Fibroblast of lung (primary cell): ENCODE measurements around the gene DOK6. TPM values are rescaled to one million over a fixed set of nuclear protein-coding genes. Genes with fewer than 3 reads are reported as not detected.
A peak's percentile ranks its signal among the peaks of the same experiment; 100 is the strongest.

Source experiments
- DNase-seq, 2 donors: peaks; one replicate each; pipeline versions ENCODE4 v3.0.0 to v3.0.0-alpha.2; 2010; ENCODE audit warnings: low read depth in 2 of 2
- H2AFZ ChIP-seq: 2 replicates; pipeline ENCODE4 v1.5.1; 2012; ENCODE audit warnings: low read length, control low read depth, inconsistent platforms
- H3K27ac ChIP-seq: 2 replicates; pipeline ENCODE4 v1.5.1; 2011; ENCODE audit warnings: low read length, control low read depth; ENCODE audit not compliant: insufficient read depth
- H3K27me3 ChIP-seq: 2 replicates; pipeline ENCODE4 v1.5.1; 2011; ENCODE audit warnings: mild to moderate bottlenecking, low read length; ENCODE audit not compliant: control insufficient read depth, insufficient read depth
- H3K36me3 ChIP-seq: 2 replicates; pipeline ENCODE4 v1.5.1; 2011; ENCODE audit warnings: low read length; ENCODE audit not compliant: control insufficient read depth, insufficient read depth
- H3K4me1 ChIP-seq: 2 replicates; pipeline ENCODE4 v1.5.1; 2011; ENCODE audit warnings: low read length; ENCODE audit not compliant: control insufficient read depth, insufficient read depth; ENCODE audit errors: extremely low read depth
- H3K4me2 ChIP-seq: 2 replicates; pipeline ENCODE4 v1.5.1; 2011; ENCODE audit warnings: low read length, control low read depth; ENCODE audit not compliant: insufficient read depth; ENCODE audit errors: extremely low read depth
- H3K4me3 ChIP-seq, 4 experiments: fragments of 200-600 bp in 1 of 4; sonication (generic) in 1 of 4; replicated peaks in 1 of 4; 2 replicates each; pipeline ENCODE4 v1.5.1; 2011 to 2016; ENCODE audit warnings: low read length in 4 of 4, low read depth in 3 of 4, mild to moderate bottlenecking in 3 of 4, control low read depth in 2 of 4, inconsistent platforms in 1 of 4, mixed read lengths in 1 of 4; ENCODE audit not compliant: insufficient read depth in 1 of 4; ENCODE audit errors: control extremely low read depth in 1 of 4
- H3K79me2 ChIP-seq: 2 replicates; pipeline ENCODE4 v1.5.1; 2012; ENCODE audit warnings: mild to moderate bottlenecking, low read length, inconsistent platforms; ENCODE audit not compliant: control insufficient read depth, insufficient read depth
- H3K9ac ChIP-seq: 2 replicates; pipeline ENCODE4 v1.5.1; 2011; ENCODE audit warnings: mild to moderate bottlenecking, low read length, control low read depth; ENCODE audit not compliant: insufficient read depth
- H3K9me3 ChIP-seq: 2 replicates; pipeline ENCODE4 v1.5.1; 2012; ENCODE audit warnings: low read depth, low read length; ENCODE audit not compliant: control insufficient read depth, insufficient read depth
- H4K20me1 ChIP-seq: 2 replicates; pipeline ENCODE4 v1.5.1; 2011; ENCODE audit warnings: low read length; ENCODE audit not compliant: control insufficient read depth, insufficient read depth; ENCODE audit errors: extremely low read depth
- CTCF ChIP-seq, 2 donors: IDR thresholded peaks in 1 of 2; conservative IDR thresholded peaks in 1 of 2; 1 replicate in 1 of 2; 2 replicates in 1 of 2; pipeline ENCODE4 v1.5.1; 2011 to 2012; ENCODE audit warnings: low read length in 2 of 2, control low read depth in 1 of 2, inconsistent platforms in 1 of 2, low read depth in 1 of 2, mild to moderate bottlenecking in 1 of 2
- EZH2 ChIP-seq: IDR thresholded peaks from 2 replicates; pipeline ENCODE4 v1.5.1; 2012; ENCODE audit warnings: low read length, control low read depth, mild to moderate bottlenecking; ENCODE audit errors: missing control alignments
- polyA plus RNA-seq, 2 donors: library from polyadenylated mRNA; depleted of rRNA in 1 of 2; stranded (reverse) in 1 of 2; unstranded in 1 of 2; fragments of >200 nt; gene quantifications; 2 replicates each; pipeline ENCODE4 v1.2.1, GENCODE V29; 2011 to 2012; ENCODE audit warnings: missing spikeins in 1 of 2
- total RNA-seq: library from RNA; depleted of rRNA; stranded (reverse); fragments of >200 nt; gene quantifications from 2 replicates; pipeline ENCODE4 v1.2.1, GENCODE V29; 2014

Gene DOK6
- total and polyA plus RNA-seq, 2 donors (not counting 1 experiment from before 2014, with no cell fraction given) = 4.0 to 7.8 TPM

- no peak overlapping the region for H3K4me3 ChIP-seq
- H3K9ac ChIP-seq = no peak overlapping the region
- H3K9me3 ChIP-seq = no peaks in the 10 kb centered on the region
- no peak overlapping the region for H3K4me2 ChIP-seq
- H3K27ac ChIP-seq = no peak overlapping the region
- H3K27me3 ChIP-seq = no peaks in the 10 kb centered on the region
- DNase-seq = no peak
- TF ChIP-seq CTCF (conservative IDR thresholded peaks at IDR 0.05 in 1 of 2, IDR thresholded peaks at IDR 0.05 in 1 of 2; ENCODE audit: low read depth in 1 of 2, low read length in 2 of 2) (no peak), EZH2 (no peak)
- no peaks in the 10 kb centered on the region for H3K36me3 ChIP-seq
- H4K20me1 ChIP-seq = no peaks in the 10 kb centered on the region
- H3K79me2 ChIP-seq = no peaks in the 10 kb centered on the region
- H3K4me1 ChIP-seq = no peaks in the 10 kb centered on the region
- no peak overlapping the region for H2AFZ ChIP-seq
Measured at GRCh38 chr18:69720422-69720821, 319.7 kb downstream of the DOK6 start.

DNA sequence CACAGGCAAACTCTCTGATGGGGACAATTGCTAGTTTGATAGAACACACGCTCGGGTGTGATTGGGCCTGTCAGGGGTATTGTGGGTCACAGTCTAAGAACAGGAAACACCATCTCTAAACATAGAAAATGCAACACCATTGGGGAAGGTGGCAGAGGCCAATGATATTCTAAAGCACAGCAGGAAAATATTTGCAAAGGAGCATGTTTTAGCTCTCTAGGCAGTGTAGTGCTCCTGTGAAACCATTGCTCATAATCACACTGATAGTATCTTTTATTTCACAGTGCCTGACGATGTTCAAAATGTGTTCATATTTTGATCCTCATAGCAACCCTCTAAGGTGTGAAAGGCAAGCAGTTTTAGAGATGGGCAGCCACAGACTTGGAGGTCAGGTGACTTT, 322.7 kb downstream of the DOK6 start:
- H3K27me3 ChIP-seq = no peaks in the 10 kb centered on the region
- H3K36me3 ChIP-seq = no peaks in the 10 kb centered on the region
- DNase-seq = no peak
- H3K4me1 ChIP-seq = no peaks in the 10 kb centered on the region
- no peaks in the 10 kb centered on the region for H3K79me2 ChIP-seq
- TF ChIP-seq EZH2 = no peak
- TF ChIP-seq CTCF (conservative IDR thresholded peaks at IDR 0.05 in 1 of 2, IDR thresholded peaks at IDR 0.05 in 1 of 2; ENCODE audit: low read depth in 1 of 2, low read length in 2 of 2) = no peak
- no peaks in the 10 kb centered on the region for H4K20me1 ChIP-seq
- no peaks in the 10 kb centered on the region for H3K9me3 ChIP-seq
- no peak overlapping the region for H3K27ac ChIP-seq
- H3K4me3 ChIP-seq = no peak overlapping the region
- no peak overlapping the region for H2AFZ ChIP-seq
- H3K4me2 ChIP-seq = no peak overlapping the region
- no peak overlapping the region for H3K9ac ChIP-seq

DNA sequence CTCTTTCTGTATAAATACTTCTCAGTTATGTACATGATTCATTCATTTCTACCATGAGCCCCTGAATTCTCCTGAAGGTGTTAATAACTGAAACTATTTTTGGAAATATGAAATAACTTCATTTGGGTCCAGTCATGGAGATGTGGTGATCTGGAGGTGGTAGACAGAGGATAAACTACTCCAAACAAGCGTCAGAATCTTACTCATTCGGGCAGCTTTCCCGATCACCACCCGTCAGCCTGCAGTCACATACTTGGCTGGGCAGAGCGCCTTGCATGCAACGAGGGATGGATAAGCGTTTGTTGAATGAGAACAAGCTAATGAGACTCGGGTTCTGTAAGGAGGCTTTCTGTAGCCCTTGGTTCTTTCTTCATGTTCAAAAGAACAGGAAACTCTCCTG, 324.3 kb downstream of the DOK6 start:
- peak; percentile 14 to 82 for DNase-seq
- Histone ChIP-seq H3K4me3 (no peak overlapping the region), H2AFZ (no peak overlapping the region), H3K36me3 (no peaks in the 10 kb centered on the region), H3K79me2 (no peaks in the 10 kb centered on the region), H3K4me1 (no peaks in the 10 kb centered on the region), H3K9ac (no peak overlapping the region), H3K27me3 (no peaks in the 10 kb centered on the region), H4K20me1 (no peaks in the 10 kb centered on the region), H3K27ac (no peak overlapping the region), H3K4me2 (no peak overlapping the region), H3K9me3 (no peaks in the 10 kb centered on the region)
- TF ChIP-seq EZH2 (no peak), CTCF (conservative IDR thresholded peaks at IDR 0.05 in 1 of 2, IDR thresholded peaks at IDR 0.05 in 1 of 2; ENCODE audit: low read depth in 1 of 2, low read length in 2 of 2) (no peak)
